ENCODE data around the gene PTAFR. TPM values are rescaled to one million over a fixed set of nuclear protein-coding genes. Genes with fewer than 3 reads are reported as not detected.

PTAFR gene
- total RNA-seq, 1 donor from 2014 or later = 0.20 TPM

DNA sequence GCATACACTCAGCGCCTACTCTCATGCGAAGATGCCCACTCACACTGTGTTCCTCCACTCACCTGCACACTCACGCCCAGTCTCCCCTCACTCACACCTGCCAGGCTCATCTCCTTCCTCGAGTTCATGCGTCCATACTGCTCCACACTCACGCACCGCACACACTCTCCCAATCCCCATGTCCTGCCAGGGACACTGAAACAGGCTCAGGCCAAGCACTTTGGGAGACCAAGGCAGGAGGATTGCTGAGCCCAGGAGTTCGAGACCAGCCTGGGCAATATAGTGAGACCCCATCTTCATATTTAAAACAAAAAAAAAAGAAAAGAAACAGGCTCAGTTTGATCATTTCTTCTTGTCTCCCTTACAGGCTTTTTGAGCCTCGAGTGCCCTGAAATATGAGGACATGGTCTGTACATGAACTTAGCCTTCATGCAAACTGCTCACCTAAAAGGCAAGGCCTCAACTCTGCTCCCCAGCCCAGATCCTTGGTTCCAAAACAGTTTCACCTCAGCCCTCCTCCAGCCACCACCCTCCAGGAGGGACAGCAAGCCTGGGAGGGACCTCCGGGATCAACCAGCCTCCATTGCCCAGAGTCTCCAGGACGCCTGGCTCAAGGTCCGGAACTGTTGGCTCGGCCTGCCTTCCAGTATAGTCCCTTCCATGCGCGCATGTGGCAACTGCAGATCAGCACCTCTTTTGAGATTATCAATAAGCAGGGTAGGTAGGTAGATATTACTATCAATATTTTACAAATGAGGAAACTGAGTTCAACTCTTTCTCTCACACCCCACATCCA is 2.4 kb upstream of the PTAFR start:
- no peak for DNase-seq (ENCODE audit: low read depth, low spot score)

DNA sequence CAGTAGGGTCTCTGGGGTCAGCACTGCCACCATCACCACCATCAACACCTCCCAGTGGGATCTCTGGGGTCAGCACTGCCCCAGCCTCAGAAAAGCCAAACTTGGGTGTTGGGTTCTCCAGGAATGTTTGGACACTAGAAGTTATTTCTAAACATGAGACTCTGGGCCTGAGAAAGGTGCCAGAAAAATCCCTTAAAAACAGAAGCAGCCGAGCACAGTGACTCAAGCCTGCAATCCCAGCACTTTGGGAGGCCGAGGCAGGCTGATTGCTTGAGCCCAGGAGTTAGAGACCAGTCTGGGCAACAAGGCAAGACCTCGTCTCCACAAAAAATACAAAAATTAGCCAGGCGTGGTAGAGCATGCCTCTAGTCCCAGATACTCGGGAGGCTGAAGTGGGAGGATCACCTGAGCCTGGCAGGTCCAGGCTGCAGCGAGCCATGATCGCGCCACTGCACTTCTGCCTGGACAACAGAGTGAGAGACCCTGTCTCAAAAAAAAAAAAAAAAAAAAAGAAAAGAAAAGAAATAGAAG is 470 bp downstream of the PTAFR start:
- no peak for DNase-seq (ENCODE audit: low read depth, low spot score)

DNA sequence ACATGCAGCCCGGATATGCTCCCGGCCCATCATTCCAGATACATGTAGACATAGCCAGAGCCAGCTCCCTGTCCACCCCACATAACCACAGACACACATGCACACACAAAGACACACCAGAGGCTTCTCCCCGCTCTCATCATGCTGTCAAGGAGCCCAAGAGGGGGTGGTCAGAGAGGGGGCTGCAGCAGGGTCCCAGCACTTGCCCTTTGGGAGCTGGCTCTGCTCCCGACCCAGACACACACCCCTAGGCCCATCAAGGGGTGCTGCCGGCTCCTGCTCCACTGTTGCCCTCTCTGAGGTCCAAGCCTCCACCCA is 2.6 kb downstream of the PTAFR start:
- no peak for DNase-seq (ENCODE audit: low read depth, low spot score)

DNA sequence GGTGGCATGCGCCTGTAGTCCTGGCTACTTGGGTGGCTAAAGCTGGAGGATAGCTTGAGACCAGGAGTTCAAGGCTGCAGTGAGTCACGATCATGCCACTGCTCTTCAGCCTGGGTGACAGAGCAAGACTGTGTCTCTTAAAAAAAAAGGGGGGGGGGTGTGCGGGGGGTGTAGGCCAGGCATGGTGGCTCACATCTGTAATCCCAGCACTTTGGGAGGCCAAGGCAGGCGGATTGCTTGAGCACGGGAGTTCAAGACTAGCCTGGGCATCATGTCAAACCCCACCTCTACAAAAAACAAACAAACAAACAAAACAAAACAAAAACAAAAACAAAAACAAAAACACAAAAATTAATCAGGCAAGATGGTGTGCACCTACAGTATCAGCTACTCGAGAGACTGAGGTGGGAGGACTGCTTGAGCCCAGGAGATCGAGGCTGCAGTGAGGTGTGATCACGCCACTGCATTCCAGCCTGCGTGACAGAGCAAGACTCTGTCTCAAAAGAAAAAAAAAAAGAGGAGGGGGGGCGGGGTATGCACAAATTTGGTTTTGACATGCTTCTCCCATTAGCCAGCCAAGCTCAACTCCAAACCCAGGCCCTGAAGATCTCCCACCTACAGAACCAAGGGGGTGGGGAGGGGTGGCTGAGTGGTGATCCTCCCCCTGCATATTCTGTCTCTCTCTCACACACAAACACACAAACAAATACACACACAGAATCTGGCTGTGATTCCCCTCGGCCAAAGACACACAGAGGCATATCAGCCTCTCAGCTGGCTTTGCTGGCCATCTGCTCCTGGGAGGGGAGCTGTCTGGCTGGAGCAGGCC is 3.1 kb downstream of the PTAFR start:
- no peak for DNase-seq (ENCODE audit: low read depth, low spot score)

DNA sequence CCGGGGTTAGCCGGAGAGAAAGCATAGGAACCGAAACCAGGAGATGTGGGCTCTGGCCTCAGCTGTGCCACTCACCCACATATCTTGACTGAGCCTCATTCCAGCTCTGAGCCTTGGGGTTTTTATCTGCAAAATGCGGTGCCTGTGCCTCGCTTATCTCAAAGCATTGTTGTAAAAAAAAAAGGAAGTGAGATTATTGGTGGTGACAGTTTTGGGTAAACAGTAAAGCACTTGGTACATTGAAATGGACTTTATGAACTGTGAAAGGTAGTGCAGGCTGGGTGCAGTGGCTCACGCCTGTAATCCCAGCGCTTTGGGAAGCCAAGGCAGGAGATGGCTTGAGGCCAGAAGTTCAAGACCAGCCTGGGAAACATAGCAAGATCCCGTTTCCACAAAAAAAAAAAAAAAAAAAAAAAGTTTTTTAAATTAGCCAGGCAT is 3.8 kb downstream of the PTAFR start:
- DNase-seq (ENCODE audit: low read depth, low spot score) = no peak

DNA sequence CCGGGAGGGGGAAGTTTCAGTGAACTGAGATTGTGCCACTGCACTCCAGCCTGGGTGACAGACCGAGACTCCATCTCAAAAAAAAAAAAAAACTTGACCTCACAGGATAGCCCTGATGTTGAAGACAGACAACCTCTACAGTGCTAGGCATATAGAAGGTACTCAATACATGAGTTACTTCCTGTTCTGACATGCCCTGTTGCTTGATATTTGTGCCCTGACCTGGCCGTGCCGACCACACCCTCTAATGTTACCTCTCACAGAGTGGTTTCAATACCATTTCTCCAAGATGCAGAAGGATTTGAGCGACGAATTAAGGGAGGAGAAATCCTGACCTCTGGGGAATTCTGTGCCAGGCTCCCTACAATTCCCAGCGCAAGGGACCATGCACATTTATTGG is 5.2 kb downstream of the PTAFR start:
- no peak for DNase-seq (ENCODE audit: low read depth, low spot score)

DNA sequence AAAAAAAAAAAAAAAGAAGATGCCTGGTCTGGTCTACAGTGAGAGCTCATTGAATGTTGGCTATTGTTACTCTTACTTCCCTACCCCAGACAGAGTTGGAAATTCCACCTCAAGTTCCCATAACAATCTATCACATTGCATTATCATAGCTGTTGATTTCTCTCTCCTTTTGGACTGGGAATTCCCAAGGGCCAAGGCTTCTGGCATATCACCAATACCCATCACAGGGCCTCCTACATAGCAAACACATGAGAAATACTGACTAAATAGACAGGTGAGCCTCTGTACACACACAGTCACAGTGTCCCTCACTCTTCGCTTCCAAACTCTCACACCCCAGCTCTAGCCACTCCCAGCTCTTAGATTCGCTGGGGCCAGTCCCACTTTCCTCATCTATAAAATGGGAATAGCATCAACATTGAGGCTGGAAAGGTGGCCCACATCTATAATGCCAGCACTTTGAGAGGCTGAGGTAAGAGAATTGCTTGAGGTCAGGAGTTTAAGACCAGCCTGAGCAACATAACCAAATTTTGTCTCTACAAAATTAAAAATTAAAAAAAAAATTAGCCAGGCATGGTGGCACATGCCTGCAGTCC is 6.4 kb downstream of the PTAFR start:
- DNase-seq (ENCODE audit: low read depth, low spot score) = no peak

DNA sequence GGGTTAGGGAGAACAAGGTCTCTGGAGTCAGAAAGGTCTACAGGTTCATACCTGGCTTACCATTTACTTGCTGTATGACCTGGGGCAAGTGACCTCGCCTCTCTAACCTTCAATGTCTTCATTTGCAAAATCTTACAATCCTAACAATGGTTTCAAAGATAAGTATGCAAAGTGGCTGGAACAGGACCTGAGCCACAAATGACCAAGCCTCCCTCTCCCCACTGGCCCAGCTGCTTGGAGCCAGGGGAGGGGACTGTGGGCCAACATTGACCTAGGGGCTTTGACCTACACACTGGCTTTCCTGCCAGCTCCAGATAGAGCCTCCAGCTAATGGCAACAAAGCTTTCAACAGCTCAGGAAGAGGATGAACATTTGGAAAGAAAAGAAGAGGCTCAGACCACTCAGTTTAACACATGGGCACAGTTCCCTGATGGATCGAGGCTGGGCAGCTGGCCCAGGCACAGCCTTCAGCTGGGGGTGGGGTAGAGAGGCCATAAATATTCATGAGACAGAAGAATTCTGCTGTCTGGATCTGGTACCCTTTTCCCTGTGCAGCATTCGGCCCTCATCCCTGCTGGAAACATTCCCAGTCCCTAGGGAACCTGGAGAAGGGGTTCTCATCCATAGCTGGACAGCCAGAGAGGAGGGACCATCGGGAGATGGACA is 12.9 kb downstream of the PTAFR start:
- DNase-seq (ENCODE audit: low read depth, low spot score) = no peak

DNA sequence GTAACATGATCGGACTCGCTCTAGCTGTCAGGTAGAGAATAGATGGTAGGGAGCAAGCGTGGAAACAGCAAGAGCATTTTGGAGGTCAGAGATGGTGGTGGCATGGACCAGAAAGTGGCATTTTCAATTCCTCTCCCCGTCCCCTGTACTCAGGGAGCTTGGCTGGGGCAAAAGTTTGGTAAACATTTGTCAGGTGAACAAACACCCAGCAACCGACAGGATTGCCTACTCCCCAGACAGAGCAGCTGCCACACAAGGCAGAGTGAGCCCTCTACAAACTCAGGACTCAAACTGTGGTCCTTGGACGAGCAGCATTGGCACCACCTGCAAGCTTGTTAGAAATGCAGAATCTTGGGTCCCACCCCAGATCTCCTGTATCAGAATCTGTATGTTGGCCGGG is 14.3 kb downstream of the PTAFR start:
- DNase-seq (ENCODE audit: low read depth, low spot score) = no peak

DNA sequence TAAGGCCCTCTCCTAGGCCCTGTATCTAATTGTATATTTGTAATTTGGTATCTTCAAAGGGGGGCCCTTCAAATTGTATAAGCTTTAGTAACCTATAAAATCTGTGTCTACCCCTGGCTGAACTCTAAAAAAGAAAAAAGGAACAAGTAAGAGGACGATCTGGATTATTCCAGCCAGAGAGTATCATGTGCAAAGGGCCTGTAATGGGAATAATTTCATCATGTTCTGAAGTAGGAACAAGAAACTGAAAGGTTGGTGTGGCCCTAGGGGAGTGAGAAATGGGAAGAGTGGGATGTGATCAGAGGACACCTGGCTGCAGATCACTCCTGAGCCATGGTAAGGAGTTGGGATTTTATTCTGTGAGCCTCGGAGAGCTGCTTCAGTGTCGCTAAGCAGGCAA is 14.7 kb downstream of the PTAFR start:
- no peak for DNase-seq (ENCODE audit: low read depth, low spot score)

DNA sequence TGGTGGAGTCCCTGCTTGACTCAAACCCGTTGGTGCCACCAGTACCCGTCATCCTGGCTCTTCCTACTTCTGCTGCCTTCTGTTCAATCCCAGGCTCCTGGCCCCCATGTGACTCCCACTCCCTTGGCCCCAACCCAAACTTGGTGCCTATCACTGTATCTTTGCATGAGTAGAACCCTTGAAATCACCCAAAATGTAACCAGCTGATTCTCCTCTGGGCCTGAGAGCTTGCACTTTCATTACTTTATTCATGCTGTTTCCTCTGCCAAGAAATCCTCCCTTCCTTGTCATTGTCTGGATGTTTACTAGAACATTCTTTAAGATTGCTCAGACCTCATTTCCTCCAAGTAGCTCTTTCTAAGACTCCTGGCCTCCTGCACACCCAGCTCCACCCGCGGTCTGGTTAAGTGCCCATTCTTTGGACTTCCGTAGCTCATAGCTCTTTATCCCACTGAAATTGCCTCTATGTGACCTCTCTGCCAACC is 15.7 kb downstream of the PTAFR start:
- peak; percentile 93 for DNase-seq (ENCODE audit: low read depth, low spot score)

DNA sequence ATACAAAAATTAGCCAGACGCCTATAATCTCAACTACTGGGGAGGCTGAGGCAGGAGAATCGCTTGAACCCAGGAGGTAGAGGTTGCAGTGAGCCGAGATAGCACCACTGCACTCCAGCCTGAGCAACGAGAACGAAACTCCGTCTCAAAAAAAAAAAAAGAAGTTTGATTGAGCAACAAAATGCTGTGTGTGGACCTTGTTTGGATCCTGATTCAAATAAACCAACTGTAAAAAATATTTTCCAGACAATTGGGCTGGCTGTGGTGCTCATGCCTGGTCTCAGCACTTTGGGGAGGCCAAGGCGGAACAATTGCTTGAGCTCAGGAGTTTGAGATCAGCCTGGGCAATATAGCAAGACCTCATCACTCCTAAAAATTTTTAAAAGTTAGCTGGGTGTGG is 16.8 kb downstream of the PTAFR start:
- no peak for DNase-seq (ENCODE audit: low read depth, low spot score)

DNA sequence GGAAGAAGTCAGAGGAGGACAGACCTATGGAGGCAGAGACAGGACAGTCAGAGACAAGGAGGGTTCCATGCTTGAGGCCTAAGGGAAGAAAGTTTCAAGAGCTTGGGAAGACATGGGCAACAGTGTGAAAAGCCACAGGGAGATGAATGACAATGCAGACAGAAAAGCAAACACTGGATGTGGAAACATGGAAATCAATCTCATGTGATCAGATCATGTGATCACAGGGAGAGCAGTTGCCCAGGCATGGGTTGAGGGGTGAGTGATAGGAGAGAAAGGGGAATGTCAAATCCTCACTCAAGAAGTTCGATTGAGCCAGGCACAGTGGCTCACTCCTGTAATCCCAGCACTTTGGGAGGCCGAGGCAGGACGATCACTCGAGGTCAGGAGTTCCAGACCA is 17.2 kb downstream of the PTAFR start:
- no peak for DNase-seq (ENCODE audit: low read depth, low spot score)

DNA sequence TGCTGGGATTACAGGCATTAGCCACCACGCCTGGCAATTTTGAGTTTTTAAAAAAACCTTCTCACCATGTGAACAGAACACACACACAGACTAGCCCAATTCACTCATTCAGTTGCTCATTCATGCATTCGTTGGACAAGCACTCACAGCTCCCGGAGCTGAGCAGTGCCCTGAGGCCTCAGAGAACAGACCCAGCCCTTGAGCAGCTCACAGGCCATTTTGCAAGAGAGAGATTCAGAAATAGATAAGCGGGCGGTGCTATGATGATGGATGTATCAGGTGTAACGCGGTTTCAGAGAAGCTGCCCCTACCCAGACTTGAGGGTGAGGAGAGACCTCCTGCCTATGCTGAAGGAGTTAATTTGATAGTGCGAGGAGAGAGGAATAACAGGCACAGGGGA is 18.6 kb downstream of the PTAFR start:
- DNase-seq (ENCODE audit: low read depth, low spot score) = no peak

DNA sequence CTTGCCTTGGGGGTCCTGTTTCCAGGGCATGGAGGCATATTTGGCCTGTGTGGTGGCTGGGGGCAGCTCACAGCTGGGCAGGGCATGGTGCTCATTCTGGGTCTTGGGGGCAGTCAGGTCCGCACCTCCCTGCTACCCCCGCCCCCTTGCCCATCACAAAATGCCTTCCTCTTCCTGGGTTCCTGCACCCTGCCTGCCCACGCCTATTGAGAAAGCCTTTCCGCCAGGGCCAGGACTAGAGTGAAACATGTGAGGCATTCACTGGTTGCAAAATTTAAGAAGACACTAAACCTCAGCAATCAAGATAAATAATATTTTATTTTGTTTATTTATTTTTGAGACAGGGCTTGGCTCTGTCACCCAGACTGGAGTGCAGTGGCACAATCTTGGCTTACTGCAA is 19.7 kb downstream of the PTAFR start:
- DNase-seq (ENCODE audit: low read depth, low spot score) = no peak

DNA sequence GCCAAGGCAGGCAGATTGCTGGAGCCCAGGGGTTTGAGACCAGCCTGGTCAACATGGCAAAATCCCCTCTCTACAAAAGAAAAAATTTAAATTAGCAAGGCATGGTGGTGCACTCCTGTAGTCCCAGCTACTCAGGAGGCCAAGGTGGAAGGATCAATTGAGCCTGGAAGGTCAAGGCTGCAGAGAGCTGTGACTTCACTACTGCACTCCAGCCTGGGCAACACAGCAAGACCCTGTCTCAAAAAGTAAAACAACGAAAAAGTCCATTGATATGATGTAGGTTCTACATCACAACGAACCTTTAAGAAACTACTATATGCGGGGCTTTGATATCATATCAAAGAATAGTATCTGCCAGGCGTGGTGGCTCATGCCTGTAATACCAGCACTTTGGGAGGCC is 20.9 kb downstream of the PTAFR start:
- DNase-seq (ENCODE audit: low read depth, low spot score) = no peak

DNA sequence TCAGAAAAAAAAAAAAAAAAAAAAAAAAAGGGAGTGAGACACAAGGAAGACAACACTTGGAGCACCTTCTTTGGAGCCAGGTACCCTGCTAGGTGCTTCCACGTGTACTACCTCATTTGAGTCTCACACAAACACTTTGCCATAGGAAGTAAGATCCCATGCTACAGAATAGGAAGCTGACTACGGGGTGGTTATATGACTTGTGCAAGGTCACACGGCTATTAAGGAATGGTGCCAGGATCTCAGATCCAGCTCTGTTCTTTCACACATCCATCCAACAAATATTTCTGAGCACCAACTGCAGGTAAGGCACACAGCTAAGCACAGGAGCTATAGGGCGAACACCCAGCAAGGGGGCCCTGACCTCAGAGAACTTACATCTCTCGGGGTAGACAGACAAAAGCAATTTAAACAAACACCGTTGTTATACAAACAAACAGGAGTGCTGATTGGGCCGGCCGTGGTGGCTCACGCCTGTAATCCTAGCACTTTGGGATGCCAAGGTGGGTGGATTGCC is 22.4 kb downstream of the PTAFR start:
- DNase-seq (ENCODE audit: low read depth, low spot score) = no peak

DNA sequence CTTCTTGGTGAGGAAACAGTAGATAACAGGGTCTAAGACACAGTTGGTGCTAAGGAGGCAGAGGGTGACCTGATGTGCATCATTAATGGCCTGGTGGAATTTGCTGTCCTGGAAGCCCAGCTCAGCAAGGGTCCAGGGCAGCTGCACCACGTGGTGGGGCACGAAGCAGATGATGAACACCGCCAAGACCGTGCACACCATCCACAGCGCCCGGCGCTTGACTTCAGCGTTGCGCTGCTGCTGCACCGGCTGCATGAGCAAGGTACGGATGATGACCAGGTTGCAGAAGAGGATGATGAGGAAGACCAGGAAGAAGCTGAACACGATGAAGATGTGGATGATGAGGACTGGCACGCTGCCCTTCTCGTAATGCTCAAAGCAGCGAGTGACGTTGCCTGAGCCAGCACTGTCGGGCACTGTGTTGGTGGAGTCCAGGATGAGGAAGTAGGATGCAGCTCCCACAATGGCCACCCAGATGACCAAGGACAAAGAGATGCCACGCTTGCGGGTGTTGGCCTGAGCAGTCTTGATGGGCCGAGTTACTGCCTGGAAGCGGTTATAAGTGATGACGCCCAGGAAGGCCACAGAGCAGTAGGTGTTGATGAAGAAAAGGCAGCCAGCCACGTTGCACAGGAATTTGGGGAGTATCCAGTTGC is 26.2 kb downstream of the PTAFR start:
- DNase-seq (ENCODE audit: low read depth, low spot score) = no peak

DNA sequence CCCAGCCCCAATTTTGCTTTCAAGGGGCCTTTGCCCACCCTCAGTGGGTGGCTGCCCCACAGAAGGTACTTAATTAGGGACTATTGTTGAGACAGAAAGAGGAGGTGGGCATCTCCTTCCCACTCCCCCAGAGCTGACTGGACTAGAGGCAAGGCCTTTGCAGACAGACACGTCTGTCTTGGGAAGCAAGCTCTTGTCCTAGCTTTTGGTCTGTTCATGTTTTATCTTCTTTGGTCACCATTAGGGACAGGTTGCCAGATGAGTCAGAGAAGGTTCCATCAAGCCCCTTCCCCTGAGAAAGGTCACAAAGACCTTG is 27.7 kb downstream of the PTAFR start:
- DNase-seq (ENCODE audit: low read depth, low spot score) = no peak

DNA sequence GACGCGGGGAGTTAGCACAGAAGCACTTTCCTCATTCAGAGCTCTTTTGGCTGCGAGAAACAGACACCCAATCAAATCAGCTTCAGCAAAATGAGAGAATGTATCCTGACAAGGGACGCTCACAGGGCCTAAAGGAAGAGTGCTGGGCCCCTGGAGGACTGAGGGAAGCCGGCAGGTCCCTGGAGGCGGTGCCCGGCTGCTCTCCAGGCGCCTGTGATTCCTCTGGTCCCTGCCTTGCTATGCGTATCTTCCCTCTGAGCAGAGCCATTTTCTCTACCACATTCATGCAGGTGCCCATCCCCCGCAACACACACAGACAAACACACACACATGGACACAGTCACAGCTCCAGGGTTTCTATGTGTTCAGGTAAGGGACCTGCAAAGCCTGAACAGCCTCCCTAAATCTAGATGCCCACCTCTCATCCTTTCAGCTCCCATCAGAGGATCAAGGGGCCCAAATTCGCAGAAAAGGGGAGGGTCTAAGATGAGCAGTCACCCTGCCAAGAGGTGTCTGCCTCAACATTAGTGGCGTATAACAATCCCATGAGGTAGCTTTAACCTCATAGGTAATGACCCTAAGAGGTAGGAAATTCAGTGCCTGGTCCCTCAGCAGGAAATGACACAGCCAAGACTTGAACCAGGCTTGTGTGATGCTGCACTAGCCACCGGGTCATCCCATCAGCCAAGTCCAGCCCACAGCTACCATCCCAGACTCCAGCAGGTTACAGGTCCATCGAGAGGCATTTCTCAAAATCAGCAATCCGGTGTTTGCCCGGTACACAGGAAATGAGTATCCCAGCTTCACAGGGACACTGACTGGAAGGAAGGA is 29.0 kb downstream of the PTAFR start:
- no peak for DNase-seq (ENCODE audit: low read depth, low spot score)
